Suprapubic skin (tissue), 4 donors: ENCODE results near the gene FHL2. TPM values are rescaled to one million over a fixed set of nuclear protein-coding genes. Genes with fewer than 3 reads are reported as not detected.
A peak's percentile ranks its signal among the peaks of the same experiment; 100 is the strongest.

ENCODE experiments used
- DNase-seq, 2 donors: peaks; one replicate each; pipeline ENCODE4 v3.0.0-alpha.2; 2019; ENCODE audit warnings: low spot score in 2 of 2
- H3K27ac ChIP-seq: fragments of 200-600 bp; sonication (generic); one replicate; pipeline ENCODE4 v1.5.1; 2019
- H3K27me3 ChIP-seq: fragments of 200-600 bp; sonication (generic); one replicate; pipeline ENCODE4 v1.5.1; 2019
- H3K36me3 ChIP-seq: fragments of 200-600 bp; sonication (generic); one replicate; pipeline ENCODE4 v1.5.1; 2019
- H3K4me1 ChIP-seq: fragments of 200-600 bp; sonication (generic); one replicate; pipeline ENCODE4 v1.5.1; 2019
- H3K4me3 ChIP-seq: fragments of 200-600 bp; sonication (generic); one replicate; pipeline ENCODE4 v1.5.1; 2019; ENCODE audit warnings: mild to moderate bottlenecking
- H3K9me3 ChIP-seq: fragments of 200-600 bp; sonication (generic); one replicate; pipeline ENCODE4 v1.5.1; 2019
- CTCF ChIP-seq, 2 donors: fragments of 200-600 bp in 1 of 2; fragments of 450-650 bp in 1 of 2; sonication (generic) in 1 of 2; IDR thresholded peaks; one replicate each; pipeline ENCODE4 v1.5.1; 2016 to 2019; ENCODE audit warnings: antibody characterized with exemption in 2 of 2, mild to moderate bottlenecking in 1 of 2, moderate library complexity in 1 of 2
- EP300 ChIP-seq: sonication (generic); formaldehyde crosslinking; IDR thresholded peaks from one replicate; pipeline ENCODE4 v1.6.1; 2017; ENCODE audit warnings: antibody characterized with exemption
- POLR2A ChIP-seq, 2 donors: fragments of 450-650 bp; IDR thresholded peaks; one replicate each; pipeline ENCODE4 v1.6.1; 2017; ENCODE audit warnings: antibody characterized with exemption in 2 of 2, mild to moderate bottlenecking in 2 of 2, moderate library complexity in 2 of 2
- POLR2AphosphoS5 ChIP-seq, 3 donors: sonication (generic); formaldehyde crosslinking; IDR thresholded peaks; one replicate each; pipeline ENCODE4 v1.6.1; 2017; ENCODE audit warnings: antibody characterized with exemption in 3 of 3
- WGBS: methylation state at CpG from one replicate; pipeline ENCODE4 v1.1.5; 2018; 5-methylcytosine and 5-hydroxymethylcytosine counted together
- total RNA-seq, 4 donors: library from RNA; depleted of rRNA; stranded (reverse); fragments of >200 nt; gene quantifications; one replicate each; pipeline ENCODE4 v1.1.0, GENCODE V29; 2016

Gene FHL2
- total RNA-seq, 4 donors from 2014 or later, result 43.0 to 69.2 (median 47.9) TPM

- Histone ChIP-seq H3K4me1 (peaks cover 31% of the 10 kb centered on the region), H3K36me3 (no peaks in the 10 kb centered on the region), H3K9me3 (no peaks in the 10 kb centered on the region), H3K4me3 (no peak overlapping the region), H3K27ac (peak overlapping the region; percentile 22), H3K27me3 (peaks cover 6% of the 10 kb centered on the region)
- no peak for TF ChIP-seq EP300
- TF ChIP-seq CTCF (IDR thresholded peaks at IDR 0.05), result no peak
- TF ChIP-seq POLR2AphosphoS5 (IDR thresholded peaks at IDR 0.05), result no peak
- TF ChIP-seq POLR2A (IDR thresholded peaks at IDR 0.05), result no peak
- 54% methylated on average over 8 of the region's 8 CpGs for WGBS
- DNase-seq, result no peak
Measured at GRCh38 chr2:105403241-105403782, 4.5 kb upstream of the FHL2 start.

GRCh38 chr2:105402809-105403208 lies 4.0 kb upstream of the FHL2 start:
- Histone ChIP-seq H3K4me1 (peaks cover 28% of the 10 kb centered on the region), H3K36me3 (no peaks in the 10 kb centered on the region), H3K4me3 (no peak overlapping the region), H3K27ac (peak overlapping the region; percentile 22), H3K9me3 (no peaks in the 10 kb centered on the region), H3K27me3 (peaks cover 6% of the 10 kb centered on the region)
- WGBS, result 87% methylated on average over 2 of the region's 2 CpGs
- no peak for DNase-seq
- TF ChIP-seq EP300, result no peak
- TF ChIP-seq POLR2AphosphoS5 (IDR thresholded peaks at IDR 0.05), result no peak
- no peak for TF ChIP-seq CTCF (IDR thresholded peaks at IDR 0.05)
- TF ChIP-seq POLR2A (IDR thresholded peaks at IDR 0.05), result no peak

GRCh38 chr2:105401867-105402266 lies 3.0 kb upstream of the FHL2 start:
- WGBS, result 92% methylated on average over 7 of the region's 7 CpGs
- Histone ChIP-seq H3K4me1 (peaks cover 28% of the 10 kb centered on the region), H3K36me3 (no peaks in the 10 kb centered on the region), H3K9me3 (no peaks in the 10 kb centered on the region), H3K27me3 (peaks cover 6% of the 10 kb centered on the region), H3K27ac (no peak overlapping the region), H3K4me3 (no peak overlapping the region)
- DNase-seq, result no peak
- TF ChIP-seq EP300 (no peak), POLR2A (IDR thresholded peaks at IDR 0.05) (no peak), POLR2AphosphoS5 (IDR thresholded peaks at IDR 0.05) (no peak), CTCF (IDR thresholded peaks at IDR 0.05) (no peak)

GRCh38 chr2:105400138-105400540 lies 1.3 kb upstream of the FHL2 start:
- TF ChIP-seq EP300, result no peak
- no peak for TF ChIP-seq POLR2A (IDR thresholded peaks at IDR 0.05)
- no peak for TF ChIP-seq CTCF (IDR thresholded peaks at IDR 0.05)
- TF ChIP-seq POLR2AphosphoS5 (IDR thresholded peaks at IDR 0.05), result no peak
- H3K36me3 ChIP-seq, result no peaks in the 10 kb centered on the region
- H3K4me3 ChIP-seq, result no peak overlapping the region
- WGBS, result 69% methylated on average over 7 of the region's 7 CpGs
- DNase-seq, result no peak
- H3K4me1 ChIP-seq, result peaks cover 42% of the 10 kb centered on the region
- peak overlapping the region; percentile 8 for H3K27ac ChIP-seq
- peaks cover 6% of the 10 kb centered on the region for H3K27me3 ChIP-seq
- H3K9me3 ChIP-seq, result no peaks in the 10 kb centered on the region

- Histone ChIP-seq H3K9me3 (no peaks in the 10 kb centered on the region), H3K36me3 (no peaks in the 10 kb centered on the region), H3K4me3 (peak overlapping the region; percentile 56), H3K27me3 (peaks cover 6% of the 10 kb centered on the region), H3K27ac (peak overlapping the region; percentile 71), H3K4me1 (peaks cover 45% of the 10 kb centered on the region)
- TF ChIP-seq POLR2A (IDR thresholded peaks at IDR 0.05) (no peak), CTCF (IDR thresholded peaks at IDR 0.05) (no peak), EP300 (no peak), POLR2AphosphoS5 (IDR thresholded peaks at IDR 0.05) (no peak)
- WGBS, result 42% methylated on average over 15 of the region's 38 CpGs
- no peak for DNase-seq
Measured at GRCh38 chr2:105399207-105399861, 483 bp upstream of the FHL2 start.
